ENCODE results near the gene PCLAF.

- TF ChIP-seq CTCF (conservative IDR thresholded peaks at IDR 0.05; ENCODE audit: low read depth, low read length) (no peak), EZH2 (IDR thresholded peaks at IDR 0.05; ENCODE audit: borderline replicate concordance, low read depth, low read length, poor library complexity, severe bottlenecking) (no peak)
Measured at GRCh38 chr15:64381000-64381751, at the start of gene PCLAF.
